ENCODE measurements around the gene IL31RA. TPM values are rescaled to one million over a fixed set of nuclear protein-coding genes. Genes with fewer than 3 reads are reported as not detected.

IL31RA gene
- total RNA-seq, 4 donors from 2014 or later: not detected

- 69 to 76% methylated on average over 2 of the region's 2 CpGs for WGBS, 2 donors (ENCODE audit: low coverage in 1 of 2)
- Histone ChIP-seq H3K27ac (no peak overlapping the region), H3K9me3 (no peaks in the 10 kb centered on the region), H3K27me3 (no peaks in the 10 kb centered on the region), H3K36me3 (no peaks in the 10 kb centered on the region), H3K4me3 (no peak overlapping the region), H3K4me1 (no peaks in the 10 kb centered on the region)
- TF ChIP-seq CTCF (IDR thresholded peaks at IDR 0.05) (no peak), POLR2A (IDR thresholded peaks at IDR 0.05) (no peak), EP300 (IDR thresholded peaks at IDR 0.05; ENCODE audit: low read depth) (no peak), POLR2AphosphoS5 (IDR thresholded peaks at IDR 0.05) (no peak)
- in situ Hi-C loops (cut with MboI; ENCODE audit: low pct_ligation_motif_present in 1 of 4, low pct_unique_long_range_greater_than_20kb in 1 of 4, low sequenced_read_pairs in 3 of 4): no loop called here
- intact Hi-C loops (cut with DNase I; ENCODE audit: low total_unique reads): no loop called here
- DNase-seq: no peak
These were observed 6.9 kb downstream of the IL31RA start for GRCh38 chr5:55858104-55858503.

- H3K4me3 ChIP-seq: no peak overlapping the region
- H3K36me3 ChIP-seq: no peaks in the 10 kb centered on the region
- TF ChIP-seq EP300 (IDR thresholded peaks at IDR 0.05; ENCODE audit: low read depth): no peak
- 51 to 67% methylated on average over 1 to 3 of the region's 3 CpGs for WGBS, 2 donors (ENCODE audit: low coverage in 1 of 2)
- H3K4me1 ChIP-seq: no peaks in the 10 kb centered on the region
- no peak for DNase-seq
- intact Hi-C loops (cut with DNase I; ENCODE audit: low total_unique reads): no loop called here
- H3K27ac ChIP-seq: no peak overlapping the region
- in situ Hi-C loops (cut with MboI; ENCODE audit: low pct_ligation_motif_present in 1 of 4, low pct_unique_long_range_greater_than_20kb in 1 of 4, low sequenced_read_pairs in 3 of 4): no loop called here
- no peaks in the 10 kb centered on the region for H3K9me3 ChIP-seq
- no peaks in the 10 kb centered on the region for H3K27me3 ChIP-seq
These were observed 9.1 kb downstream of the IL31RA start for GRCh38 chr5:55860288-55860687.

- no peaks in the 10 kb centered on the region for H3K36me3 ChIP-seq
- no peaks in the 10 kb centered on the region for H3K4me1 ChIP-seq
- no peak for DNase-seq
- TF ChIP-seq EP300 (IDR thresholded peaks at IDR 0.05; ENCODE audit: low read depth): no peak
- TF ChIP-seq POLR2AphosphoS5 (IDR thresholded peaks at IDR 0.05): no peak
- TF ChIP-seq CTCF (IDR thresholded peaks at IDR 0.05): no peak
- TF ChIP-seq POLR2A (IDR thresholded peaks at IDR 0.05): no peak
- H3K9me3 ChIP-seq: no peaks in the 10 kb centered on the region
- intact Hi-C loops (cut with DNase I; ENCODE audit: low total_unique reads): no loop called here
- in situ Hi-C loops (cut with MboI; ENCODE audit: low pct_ligation_motif_present in 1 of 4, low pct_unique_long_range_greater_than_20kb in 1 of 4, low sequenced_read_pairs in 3 of 4): no loop called here
- 70 to 94% methylated on average over 4 of the region's 4 CpGs for WGBS, 2 donors (ENCODE audit: low coverage in 1 of 2)
- H3K4me3 ChIP-seq: no peak overlapping the region
- no peaks in the 10 kb centered on the region for H3K27me3 ChIP-seq
- H3K27ac ChIP-seq: no peak overlapping the region
These were observed 9.6 kb downstream of the IL31RA start for GRCh38 chr5:55860709-55861108.

GRCh38 chr5:55864606-55865541 lies 13.7 kb downstream of the IL31RA start:
- Histone ChIP-seq H3K4me3 (no peak overlapping the region), H3K9me3 (no peaks in the 10 kb centered on the region), H3K4me1 (no peaks in the 10 kb centered on the region), H3K36me3 (no peaks in the 10 kb centered on the region), H3K27me3 (no peaks in the 10 kb centered on the region), H3K27ac (no peak overlapping the region)
- TF ChIP-seq POLR2AphosphoS5 (IDR thresholded peaks at IDR 0.05) (no peak), POLR2A (IDR thresholded peaks at IDR 0.05) (no peak), CTCF (IDR thresholded peaks at IDR 0.05) (no peak), EP300 (IDR thresholded peaks at IDR 0.05; ENCODE audit: low read depth) (no peak)
- in situ Hi-C loops (cut with MboI; ENCODE audit: low pct_ligation_motif_present in 1 of 4, low pct_unique_long_range_greater_than_20kb in 1 of 4, low sequenced_read_pairs in 3 of 4): no loop called here
- WGBS, 2 donors (ENCODE audit: low coverage in 1 of 2): 82% methylated on average over 4 to 9 of the region's 9 CpGs
- intact Hi-C loops (cut with DNase I; ENCODE audit: low total_unique reads): no loop called here
- DNase-seq: no peak

All from transverse colon (tissue), 4 donors.